Spinal cord (tissue), 10 donors: ENCODE measurements around the gene GNAZ. TPM values are rescaled to one million over a fixed set of nuclear protein-coding genes. Genes with fewer than 3 reads are reported as not detected.

Experiments used
- DNase-seq, 6 donors: peaks; one replicate each; pipeline versions ENCODE4 v3.0.0 to v3.0.0-alpha.2; 2013 to 2015; ENCODE audit warnings: low spot score in 6 of 6, low read depth in 4 of 6
- H3K27ac ChIP-seq: one replicate; pipeline ENCODE4 v1.5.1; 2013; ENCODE audit warnings: low read depth, low read length, control low read depth
- H3K27me3 ChIP-seq: one replicate; pipeline ENCODE4 v1.6.1; 2013; ENCODE audit warnings: low read length; ENCODE audit not compliant: control insufficient read depth, insufficient read depth
- H3K36me3 ChIP-seq: one replicate; pipeline ENCODE4 v1.6.1; 2013; ENCODE audit warnings: low read length; ENCODE audit not compliant: control insufficient read depth, insufficient read depth
- H3K4me1 ChIP-seq: one replicate; pipeline ENCODE4 v1.6.1; 2013; ENCODE audit warnings: low read length; ENCODE audit not compliant: control insufficient read depth, insufficient read depth
- H3K4me3 ChIP-seq: one replicate; pipeline ENCODE4 v1.5.1; 2013; ENCODE audit warnings: low read depth, low read length, control low read depth
- H3K9me3 ChIP-seq: one replicate; pipeline ENCODE4 v1.6.1; 2013; ENCODE audit warnings: low read length; ENCODE audit not compliant: control insufficient read depth, insufficient read depth
- WGBS: methylation state at CpG from one replicate; pipeline ENCODE4 v1.1.5; 2013; ENCODE audit warnings: missing lambda C conversion rate; ENCODE audit not compliant: insufficient coverage; 5-methylcytosine and 5-hydroxymethylcytosine counted together
- polyA plus RNA-seq, 2 donors: library from polyadenylated mRNA; unstranded; fragments of 120-200 nt; gene quantifications; one replicate each; pipeline ENCODE4 v1.2.1, GENCODE V29; 2013; ENCODE audit not compliant: insufficient read length in 2 of 2
- total RNA-seq, 2 donors: library from RNA; depleted of rRNA in 1 of 2; stranded (reverse); fragments of 120-200 nt in 1 of 2; fragments of >200 nt in 1 of 2; gene quantifications; one replicate each; pipeline versions ENCODE4 v1.2.3 to v1.2.4, GENCODE V29; 2013 to 2014
- donor health status: healthy.

The GNAZ gene
- total and polyA plus RNA-seq, 4 donors, result 33.3 to 77.9 (median 59.0) TPM

GRCh38 chr22:23104187-23104971 is 34.1 kb downstream of the GNAZ start:
- Histone ChIP-seq H3K4me1 (peaks cover 71% of the 10 kb centered on the region), H3K27ac (no peak overlapping the region), H3K4me3 (no peak overlapping the region), H3K36me3 (peaks cover 94% of the 10 kb centered on the region), H3K27me3 (no peaks in the 10 kb centered on the region), H3K9me3 (no peaks in the 10 kb centered on the region)
- no peak for DNase-seq
- WGBS, result 84% methylated on average over 11 of the region's 12 CpGs

DNA sequence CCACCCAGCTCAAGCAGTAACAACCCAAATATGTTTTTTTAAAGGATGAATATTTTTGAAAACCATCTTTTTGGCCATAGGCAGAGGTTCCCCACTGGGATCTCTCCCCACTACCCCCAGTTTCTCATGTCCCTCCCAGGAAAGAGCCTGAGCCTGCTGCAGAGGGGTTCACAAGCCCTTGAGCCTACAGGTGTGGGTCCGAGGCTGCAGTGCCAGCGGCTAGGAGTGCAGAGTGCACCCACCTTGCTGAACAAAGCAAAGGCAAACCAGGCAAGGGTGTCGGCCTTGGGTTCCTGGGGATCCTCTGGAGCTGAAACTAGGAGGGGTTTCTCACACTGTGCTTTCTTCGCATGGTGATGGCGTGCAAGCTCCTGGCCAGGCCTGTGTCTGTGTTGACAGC is 35.0 kb downstream of the GNAZ start:
- DNase-seq, result no peak
- H3K36me3 ChIP-seq, result peaks cover 94% of the 10 kb centered on the region
- no peaks in the 10 kb centered on the region for H3K9me3 ChIP-seq
- H3K27me3 ChIP-seq, result no peaks in the 10 kb centered on the region
- H3K4me3 ChIP-seq, result no peak overlapping the region
- H3K27ac ChIP-seq, result no peak overlapping the region
- peaks cover 71% of the 10 kb centered on the region for H3K4me1 ChIP-seq
- WGBS, result 100% methylated on average over 3 of the region's 5 CpGs

- Histone ChIP-seq H3K4me1 (peaks cover 72% of the 10 kb centered on the region), H3K27ac (no peak overlapping the region), H3K27me3 (no peaks in the 10 kb centered on the region), H3K4me3 (no peak overlapping the region), H3K36me3 (peaks cover 96% of the 10 kb centered on the region), H3K9me3 (no peaks in the 10 kb centered on the region)
- 94% methylated on average over 3 of the region's 5 CpGs for WGBS
- no peak for DNase-seq
Observed at GRCh38 chr22:23105919-23106318, 35.6 kb downstream of the GNAZ start.

GRCh38 chr22:23106344-23106743 is 36.0 kb downstream of the GNAZ start:
- 75% methylated on average over 2 of the region's 4 CpGs for WGBS
- no peak overlapping the region for H3K4me3 ChIP-seq
- DNase-seq, result no peak
- no peak overlapping the region for H3K27ac ChIP-seq
- H3K27me3 ChIP-seq, result no peaks in the 10 kb centered on the region
- peaks cover 96% of the 10 kb centered on the region for H3K36me3 ChIP-seq
- H3K9me3 ChIP-seq, result no peaks in the 10 kb centered on the region
- H3K4me1 ChIP-seq, result peaks cover 77% of the 10 kb centered on the region

- Histone ChIP-seq H3K27me3 (no peaks in the 10 kb centered on the region), H3K4me1 (peaks cover 77% of the 10 kb centered on the region), H3K36me3 (peaks cover 96% of the 10 kb centered on the region), H3K4me3 (no peak overlapping the region), H3K9me3 (no peaks in the 10 kb centered on the region), H3K27ac (no peak overlapping the region)
- DNase-seq, result peak in 1 of 6 donors; percentile 27
- 60% methylated on average over 7 of the region's 8 CpGs for WGBS
Observed at GRCh38 chr22:23106906-23107367, 36.6 kb downstream of the GNAZ start.

GRCh38 chr22:23107487-23108248 is 37.3 kb downstream of the GNAZ start:
- Histone ChIP-seq H3K27ac (no peak overlapping the region), H3K36me3 (peaks cover 98% of the 10 kb centered on the region), H3K9me3 (no peaks in the 10 kb centered on the region), H3K4me1 (peaks cover 77% of the 10 kb centered on the region), H3K4me3 (no peak overlapping the region), H3K27me3 (no peaks in the 10 kb centered on the region)
- no peak for DNase-seq
- WGBS, result 79% methylated on average over 15 of the region's 17 CpGs

- 92% methylated on average over 7 of the region's 7 CpGs for WGBS
- H3K27me3 ChIP-seq, result no peaks in the 10 kb centered on the region
Observed at GRCh38 chr22:23108249-23109078, 38.1 kb downstream of the GNAZ start.

DNA sequence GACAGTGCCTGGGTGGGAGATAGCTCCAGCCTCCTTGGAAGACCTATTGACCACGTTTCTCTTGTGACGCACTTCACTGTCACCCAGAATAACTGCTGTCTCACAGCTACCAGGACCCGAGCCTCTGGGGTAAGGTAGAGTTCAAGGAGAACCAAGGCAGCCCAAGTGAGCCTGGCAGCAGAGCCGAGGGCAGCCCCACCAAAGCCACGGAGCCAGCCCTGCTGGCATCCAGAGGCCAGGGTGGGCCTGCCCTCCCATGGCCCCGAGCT is 38.7 kb downstream of the GNAZ start:
- 95% methylated on average over 6 of the region's 6 CpGs for WGBS
- no peak overlapping the region for H3K27ac ChIP-seq

More at GRCh38 chr22:23108249-23109078, 38.1 kb downstream of the GNAZ start:
- DNase-seq, result no peak
- Histone ChIP-seq H3K4me1 (peaks cover 77% of the 10 kb centered on the region), H3K36me3 (peaks cover 98% of the 10 kb centered on the region), H3K4me3 (no peak overlapping the region), H3K27ac (no peak overlapping the region), H3K9me3 (no peaks in the 10 kb centered on the region)

DNA sequence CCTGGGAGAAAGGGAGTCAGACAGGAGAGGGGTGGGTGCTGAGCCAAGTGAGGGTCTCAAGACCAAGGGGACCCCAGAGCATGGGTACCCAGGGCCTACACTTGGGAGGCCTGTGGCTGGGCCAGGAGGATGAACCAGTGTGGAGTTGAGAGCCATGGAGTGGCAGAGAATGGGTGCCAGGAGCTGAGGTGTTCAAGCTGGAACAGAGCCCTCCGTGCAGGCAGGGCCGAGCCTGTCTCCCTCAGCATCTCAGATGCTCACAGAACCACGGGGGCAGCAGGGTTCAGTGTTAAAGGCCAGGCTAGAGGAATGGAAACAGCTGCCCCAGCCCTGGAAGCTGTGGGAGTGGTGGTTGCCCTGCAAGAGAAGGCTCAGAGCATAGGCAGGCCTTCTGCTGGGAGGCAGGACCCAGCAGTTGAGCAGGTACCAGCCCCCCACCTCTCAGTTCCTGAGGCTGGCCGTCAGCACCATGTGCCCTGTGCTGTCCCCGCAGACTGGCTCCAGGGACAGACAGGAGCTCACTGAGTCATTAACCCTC is 39.2 kb downstream of the GNAZ start:
- Histone ChIP-seq H3K4me3 (no peak overlapping the region), H3K27me3 (no peaks in the 10 kb centered on the region), H3K9me3 (no peaks in the 10 kb centered on the region), H3K36me3 (peaks cover 98% of the 10 kb centered on the region), H3K4me1 (peaks cover 78% of the 10 kb centered on the region), H3K27ac (no peak overlapping the region)
- WGBS, result 81% methylated on average over 3 of the region's 5 CpGs
- no peak for DNase-seq

More for the DNA sequence above, 38.7 kb downstream of the GNAZ start:
- H3K27me3 ChIP-seq, result no peaks in the 10 kb centered on the region
- no peak overlapping the region for H3K4me3 ChIP-seq
- H3K36me3 ChIP-seq, result peaks cover 98% of the 10 kb centered on the region
- no peak for DNase-seq
- peaks cover 77% of the 10 kb centered on the region for H3K4me1 ChIP-seq
- no peaks in the 10 kb centered on the region for H3K9me3 ChIP-seq
